ENCODE measurements around the gene ADGRV1. TPM values are rescaled to one million over a fixed set of nuclear protein-coding genes. Genes with fewer than 3 reads are reported as not detected.

The ADGRV1 gene
- total and polyA plus RNA-seq, 8 donors = 12.5 to 36.4 (median 16.9) TPM

- H3K27me3 ChIP-seq = no peaks in the 10 kb centered on the region
- intact Hi-C loops (cut with DNase I) = no loop called here
- no peaks in the 10 kb centered on the region for H3K36me3 ChIP-seq
- ATAC-seq (no peak), DNase-seq (no peak)
- peak overlapping the region in 1 of 2 donors; percentile 70 for H3K27ac ChIP-seq
- H3K9me3 ChIP-seq = no peaks in the 10 kb centered on the region
- no peak overlapping the region for H3K4me3 ChIP-seq
- TF ChIP-seq CTCF (IDR thresholded peaks at IDR 0.05) = no peak
- peaks cover 18 to 56% of the 10 kb centered on the region in 2 donors for H3K4me1 ChIP-seq
Observed at GRCh38 chr5:91122651-91123050, 564.1 kb downstream of the ADGRV1 start.

GRCh38 chr5:91123291-91123690 lies 564.7 kb downstream of the ADGRV1 start:
- DNase-seq (no peak), ATAC-seq (no peak)
- no peaks in the 10 kb centered on the region for H3K27me3 ChIP-seq
- intact Hi-C loops (cut with DNase I) = no loop called here
- no peaks in the 10 kb centered on the region for H3K9me3 ChIP-seq
- TF ChIP-seq CTCF (IDR thresholded peaks at IDR 0.05) = no peak
- H3K4me3 ChIP-seq = no peak overlapping the region
- peaks cover 20 to 62% of the 10 kb centered on the region in 2 donors for H3K4me1 ChIP-seq
- peak overlapping the region in 1 of 2 donors; percentile 70 for H3K27ac ChIP-seq
- no peaks in the 10 kb centered on the region for H3K36me3 ChIP-seq

- ATAC-seq = no peak
- no peaks in the 10 kb centered on the region for H3K9me3 ChIP-seq
- no peak overlapping the region for H3K27ac ChIP-seq
- no peaks in the 10 kb centered on the region for H3K27me3 ChIP-seq
- TF ChIP-seq CTCF (IDR thresholded peaks at IDR 0.05) = no peak
- intact Hi-C loops (cut with DNase I) = no loop called here
- H3K4me3 ChIP-seq = no peak overlapping the region
- H3K36me3 ChIP-seq = no peaks in the 10 kb centered on the region
- peaks cover 20 to 63% of the 10 kb centered on the region in 2 donors for H3K4me1 ChIP-seq
- DNase-seq = no peak
Observed at GRCh38 chr5:91123901-91124300, 565.3 kb downstream of the ADGRV1 start.

- Histone ChIP-seq H3K4me3 (no peak overlapping the region), H3K4me1 (peaks cover 20 to 52% of the 10 kb centered on the region in 2 donors), H3K27ac (peak overlapping the region; percentile 49 to 71), H3K27me3 (no peaks in the 10 kb centered on the region), H3K36me3 (no peaks in the 10 kb centered on the region), H3K9me3 (no peaks in the 10 kb centered on the region)
- TF ChIP-seq CTCF (IDR thresholded peaks at IDR 0.05) = no peak
- intact Hi-C loops (cut with DNase I) = no loop called here
- DNase-seq (no peak), ATAC-seq (no peak)
Observed at GRCh38 chr5:91125916-91126315, 567.3 kb downstream of the ADGRV1 start.

- intact Hi-C loops (cut with DNase I) = no loop called here
- no peak for TF ChIP-seq CTCF (IDR thresholded peaks at IDR 0.05)
- H3K4me3 ChIP-seq = no peak overlapping the region
- peaks cover 20 to 52% of the 10 kb centered on the region in 2 donors for H3K4me1 ChIP-seq
- H3K27me3 ChIP-seq = no peaks in the 10 kb centered on the region
- ATAC-seq = peak; percentile 73
- peak in 2 of 4 donors; percentile 66 to 80 for DNase-seq
- H3K9me3 ChIP-seq = no peaks in the 10 kb centered on the region
- peak overlapping the region; percentile 49 to 71 for H3K27ac ChIP-seq
- H3K36me3 ChIP-seq = no peaks in the 10 kb centered on the region
Observed at GRCh38 chr5:91126448-91126847, 567.9 kb downstream of the ADGRV1 start.
